Liver (tissue), 3 donors: ENCODE data around the gene FAM185A.
"Not testable (repeated sequence)": the region's sequence is repeated elsewhere in the genome, so short reads cannot be mapped to it uniquely, and the experiment has no call there.

Source experiments
- EGR1 ChIP-seq, 2 donors: IDR thresholded peaks; 2 replicates each; pipeline ENCODE4 v1.6.1; 2016 to 2018; ENCODE audit warnings: antibody characterized with exemption in 2 of 2, low read depth in 2 of 2
- GABPA ChIP-seq, 2 donors: IDR thresholded peaks in 1 of 2; conservative IDR thresholded peaks in 1 of 2; 2 replicates each; pipeline ENCODE4 v1.6.1; 2016; ENCODE audit warnings: antibody characterized with exemption in 2 of 2, mild to moderate bottlenecking in 1 of 2, moderate library complexity in 1 of 2
- NR2F2 ChIP-seq: IDR thresholded peaks from 2 replicates; pipeline ENCODE4 v1.6.1; 2016; ENCODE audit warnings: antibody characterized with exemption
- RXRA ChIP-seq, 2 donors: IDR thresholded peaks; 2 replicates each; pipeline ENCODE4 v1.6.1; 2017 to 2018; ENCODE audit warnings: antibody characterized with exemption in 2 of 2, mild to moderate bottlenecking in 1 of 2
- TAF1 ChIP-seq: conservative IDR thresholded peaks from 2 replicates; pipeline ENCODE4 v1.6.1; 2016; ENCODE audit warnings: antibody characterized with exemption, mild to moderate bottlenecking
- YY1 ChIP-seq: IDR thresholded peaks from 2 replicates; pipeline ENCODE4 v1.6.1; 2016; ENCODE audit warnings: antibody characterized with exemption, mild to moderate bottlenecking
- TF ChIP-seq, protein P1 (sequence below): IDR thresholded peaks from 2 replicates; pipeline ENCODE4 v1.6.1; 2016; ENCODE audit warnings: antibody characterized with exemption
- TF ChIP-seq, protein P2 (sequence below): fragments of 150-350 bp; IDR thresholded peaks from 2 replicates; pipeline ENCODE4 v1.5.1; 2017; ENCODE audit warnings: improper control_type of control experiment, low read depth, low read length; ENCODE audit not compliant: missing input control
- TF ChIP-seq, protein P3 (sequence below): IDR thresholded peaks from 2 replicates; pipeline ENCODE4 v1.6.1; 2016; ENCODE audit warnings: antibody characterized with exemption, mild to moderate bottlenecking
- donor health status: healthy.
- donor health status: healthy.

DNA sequence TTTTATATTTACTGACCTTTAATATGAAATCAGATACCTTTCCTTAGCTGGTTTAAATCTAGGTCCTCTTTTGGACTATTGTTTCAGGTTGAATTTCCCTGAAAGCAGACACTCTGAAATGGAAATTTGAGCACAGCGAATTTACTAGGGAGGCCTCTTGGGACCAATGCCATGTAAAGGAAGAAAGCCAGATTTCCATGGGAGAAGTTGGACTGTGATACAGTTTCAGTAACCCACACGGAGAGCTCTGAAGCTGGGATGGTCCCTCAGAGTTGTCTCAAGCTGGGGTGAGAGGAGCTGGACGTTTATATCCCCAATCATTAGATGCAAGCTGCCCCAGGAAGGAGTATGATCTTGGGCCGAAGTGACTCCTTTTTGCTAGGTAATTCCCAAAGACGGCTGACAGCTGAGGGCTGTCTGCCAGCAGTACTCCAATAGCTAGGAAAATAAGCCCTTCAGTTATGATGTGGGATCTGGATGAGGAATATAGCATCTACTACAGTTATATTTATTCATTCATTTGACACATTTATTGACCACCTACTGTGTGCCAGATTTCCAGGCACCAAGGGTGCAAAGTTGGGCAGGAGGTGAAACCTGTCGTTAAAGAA, 14.6 kb downstream of the FAM185A start:
- TF ChIP-seq, protein P1, sequence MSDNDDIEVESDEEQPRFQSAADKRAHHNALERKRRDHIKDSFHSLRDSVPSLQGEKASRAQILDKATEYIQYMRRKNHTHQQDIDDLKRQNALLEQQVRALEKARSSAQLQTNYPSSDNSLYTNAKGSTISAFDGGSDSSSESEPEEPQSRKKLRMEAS = not testable (repeated sequence)
- TF ChIP-seq EGR1 (IDR thresholded peaks at IDR 0.05; ENCODE audit: low read depth in 2 of 2); TAF1; NR2F2; GABPA (IDR thresholded peaks at IDR 0.05 in 1 of 2, conservative IDR thresholded peaks at IDR 0.05 in 1 of 2); YY1; RXRA (IDR thresholded peaks at IDR 0.05): not testable (repeated sequence)
- TF ChIP-seq, protein P2, sequence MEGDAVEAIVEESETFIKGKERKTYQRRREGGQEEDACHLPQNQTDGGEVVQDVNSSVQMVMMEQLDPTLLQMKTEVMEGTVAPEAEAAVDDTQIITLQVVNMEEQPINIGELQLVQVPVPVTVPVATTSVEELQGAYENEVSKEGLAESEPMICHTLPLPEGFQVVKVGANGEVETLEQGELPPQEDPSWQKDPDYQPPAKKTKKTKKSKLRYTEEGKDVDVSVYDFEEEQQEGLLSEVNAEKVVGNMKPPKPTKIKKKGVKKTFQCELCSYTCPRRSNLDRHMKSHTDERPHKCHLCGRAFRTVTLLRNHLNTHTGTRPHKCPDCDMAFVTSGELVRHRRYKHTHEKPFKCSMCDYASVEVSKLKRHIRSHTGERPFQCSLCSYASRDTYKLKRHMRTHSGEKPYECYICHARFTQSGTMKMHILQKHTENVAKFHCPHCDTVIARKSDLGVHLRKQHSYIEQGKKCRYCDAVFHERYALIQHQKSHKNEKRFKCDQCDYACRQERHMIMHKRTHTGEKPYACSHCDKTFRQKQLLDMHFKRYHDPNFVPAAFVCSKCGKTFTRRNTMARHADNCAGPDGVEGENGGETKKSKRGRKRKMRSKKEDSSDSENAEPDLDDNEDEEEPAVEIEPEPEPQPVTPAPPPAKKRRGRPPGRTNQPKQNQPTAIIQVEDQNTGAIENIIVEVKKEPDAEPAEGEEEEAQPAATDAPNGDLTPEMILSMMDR = not testable (repeated sequence)
- TF ChIP-seq, protein P3, sequence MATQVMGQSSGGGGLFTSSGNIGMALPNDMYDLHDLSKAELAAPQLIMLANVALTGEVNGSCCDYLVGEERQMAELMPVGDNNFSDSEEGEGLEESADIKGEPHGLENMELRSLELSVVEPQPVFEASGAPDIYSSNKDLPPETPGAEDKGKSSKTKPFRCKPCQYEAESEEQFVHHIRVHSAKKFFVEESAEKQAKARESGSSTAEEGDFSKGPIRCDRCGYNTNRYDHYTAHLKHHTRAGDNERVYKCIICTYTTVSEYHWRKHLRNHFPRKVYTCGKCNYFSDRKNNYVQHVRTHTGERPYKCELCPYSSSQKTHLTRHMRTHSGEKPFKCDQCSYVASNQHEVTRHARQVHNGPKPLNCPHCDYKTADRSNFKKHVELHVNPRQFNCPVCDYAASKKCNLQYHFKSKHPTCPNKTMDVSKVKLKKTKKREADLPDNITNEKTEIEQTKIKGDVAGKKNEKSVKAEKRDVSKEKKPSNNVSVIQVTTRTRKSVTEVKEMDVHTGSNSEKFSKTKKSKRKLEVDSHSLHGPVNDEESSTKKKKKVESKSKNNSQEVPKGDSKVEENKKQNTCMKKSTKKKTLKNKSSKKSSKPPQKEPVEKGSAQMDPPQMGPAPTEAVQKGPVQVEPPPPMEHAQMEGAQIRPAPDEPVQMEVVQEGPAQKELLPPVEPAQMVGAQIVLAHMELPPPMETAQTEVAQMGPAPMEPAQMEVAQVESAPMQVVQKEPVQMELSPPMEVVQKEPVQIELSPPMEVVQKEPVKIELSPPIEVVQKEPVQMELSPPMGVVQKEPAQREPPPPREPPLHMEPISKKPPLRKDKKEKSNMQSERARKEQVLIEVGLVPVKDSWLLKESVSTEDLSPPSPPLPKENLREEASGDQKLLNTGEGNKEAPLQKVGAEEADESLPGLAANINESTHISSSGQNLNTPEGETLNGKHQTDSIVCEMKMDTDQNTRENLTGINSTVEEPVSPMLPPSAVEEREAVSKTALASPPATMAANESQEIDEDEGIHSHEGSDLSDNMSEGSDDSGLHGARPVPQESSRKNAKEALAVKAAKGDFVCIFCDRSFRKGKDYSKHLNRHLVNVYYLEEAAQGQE = not testable (repeated sequence)
